ENCODE measurements around the gene PCDHGB1. TPM values are rescaled to one million over a fixed set of nuclear protein-coding genes. Genes with fewer than 3 reads are reported as not detected.
"Not testable (repeated sequence)": the region's sequence is repeated elsewhere in the genome, so short reads cannot be mapped to it uniquely, and the experiment has no call there.

Gene PCDHGB1
- total RNA-seq, 1 donor from 2014 or later: 0.44 TPM

- no peak for DNase-seq
- no peaks in the 10 kb centered on the region for H3K4me1 Mint-ChIP-seq
- no peak overlapping the region for H3K4me3 Mint-ChIP-seq
- intact Hi-C loops (cut with micrococcal nuclease): no loop called here
- H3K27ac Mint-ChIP-seq: no peak overlapping the region
- H3K9me3 Mint-ChIP-seq: peaks cover 35% of the 10 kb centered on the region
- POLR2A ChIA-PET: no interaction called here
- CTCF ChIA-PET: no interaction called here
- no peak for ATAC-seq (ENCODE audit: low read depth)
- no peak for TF ChIP-seq CTCF (IDR thresholded peaks at IDR 0.05)
- peaks cover 4% of the 10 kb centered on the region for H3K36me3 Mint-ChIP-seq (ENCODE audit: low read depth)
- H3K27me3 Mint-ChIP-seq: peaks cover 52% of the 10 kb centered on the region
Observed at GRCh38 chr5:141342773-141343172, 7.1 kb upstream of the PCDHGB1 start.

GRCh38 chr5:141343242-141343952 lies 6.5 kb upstream of the PCDHGB1 start, which contains the start of gene PCDHGA3:
Gene PCDHGA3 (plus strand): TSS chr5:141343829. CDS start chr5:141344034, 205 bp downstream.
- peaks cover 30% of the 10 kb centered on the region for H3K9me3 Mint-ChIP-seq
- intact Hi-C loops (cut with micrococcal nuclease): no loop called here

GRCh38 chr5:141343953-141344463 lies 5.9 kb upstream of the PCDHGB1 start:
- H3K27me3 Mint-ChIP-seq: peaks cover 50% of the 10 kb centered on the region
- peaks cover 28% of the 10 kb centered on the region for H3K9me3 Mint-ChIP-seq
- ATAC-seq (ENCODE audit: low read depth) (no peak), DNase-seq (no peak)
- ChIA-PET POLR2A (no interaction called here), CTCF (interaction anchor here (1.1 kb wide), 1 partner anchor 223 kb away, joined by 3 read pairs; no protein-coding TSS in a partner anchor)
- H3K4me1 Mint-ChIP-seq: no peaks in the 10 kb centered on the region
- intact Hi-C loops (cut with micrococcal nuclease): no loop called here
- H3K4me3 Mint-ChIP-seq: peak overlapping the region; percentile 7
- TF ChIP-seq CTCF (IDR thresholded peaks at IDR 0.05): no peak
- peaks cover 2% of the 10 kb centered on the region for H3K36me3 Mint-ChIP-seq (ENCODE audit: low read depth)
- no peak overlapping the region for H3K27ac Mint-ChIP-seq

More at GRCh38 chr5:141343242-141343952, 6.5 kb upstream of the PCDHGB1 start, which contains the start of gene PCDHGA3:
- H3K27me3 Mint-ChIP-seq: peaks cover 50% of the 10 kb centered on the region
- DNase-seq (no peak), ATAC-seq (ENCODE audit: low read depth) (no peak)
- peaks cover 2% of the 10 kb centered on the region for H3K36me3 Mint-ChIP-seq (ENCODE audit: low read depth)
- no peaks in the 10 kb centered on the region for H3K4me1 Mint-ChIP-seq
- no peak within 1 kb of the TSS for H3K27ac Mint-ChIP-seq
- peak within 1 kb of the TSS; percentile 7 for H3K4me3 Mint-ChIP-seq
- ChIA-PET CTCF (interaction anchor here (1.1 kb wide), 1 partner anchor 224 kb away, joined by 3 read pairs; no protein-coding TSS in a partner anchor), POLR2A (no interaction called here)
- TF ChIP-seq CTCF (IDR thresholded peaks at IDR 0.05): no peak

- TF ChIP-seq CTCF (IDR thresholded peaks at IDR 0.05): no peak
- Mint-ChIP-seq H3K4me1 (no peaks in the 10 kb centered on the region), H3K36me3 (ENCODE audit: low read depth) (peaks cover 2% of the 10 kb centered on the region), H3K9me3 (peaks cover 25% of the 10 kb centered on the region), H3K27me3 (peaks cover 50% of the 10 kb centered on the region), H3K27ac (no peak overlapping the region), H3K4me3 (no peak overlapping the region)
- ChIA-PET POLR2A (no interaction called here), CTCF (no interaction called here)
- intact Hi-C loops (cut with micrococcal nuclease): no loop called here
- no peak for ATAC-seq (ENCODE audit: low read depth)
- no peak for DNase-seq
Observed at GRCh38 chr5:141345327-141345726, 4.6 kb upstream of the PCDHGB1 start.

GRCh38 chr5:141346017-141346416 lies 3.9 kb upstream of the PCDHGB1 start:
- peaks cover 24% of the 10 kb centered on the region for H3K9me3 Mint-ChIP-seq
- ATAC-seq (ENCODE audit: low read depth); CTCF ChIA-PET; H3K27ac Mint-ChIP-seq; H3K4me1 Mint-ChIP-seq; H3K36me3 Mint-ChIP-seq (ENCODE audit: low read depth); DNase-seq; H3K4me3 Mint-ChIP-seq; POLR2A ChIA-PET; intact Hi-C loops (cut with micrococcal nuclease): not testable (repeated sequence)
- peaks cover 51% of the 10 kb centered on the region for H3K27me3 Mint-ChIP-seq

Data from activated B cell treated with CpG ODN at 0.5 μM for 24 hours (primary cell).